B cell (primary cell): Measurements from ENCODE around the gene LMF2. TPM values are rescaled to one million over a fixed set of nuclear protein-coding genes. Genes with fewer than 3 reads are reported as not detected.

Experiments
- ATAC-seq: fragments of 200-7000 bp; cut with Tn5 transposase; one replicate; pipeline ENCODE4 v1.10.0; 2021; ENCODE audit warnings: low read depth, mild to moderate bottlenecking, moderate number of reproducible peaks, moderate library complexity
- CTCF ChIA-PET: fragments of 350-600 bp; sonication (Branson Sonifier 250); formaldehyde crosslinking; loops from one replicate; lab custom pipeline; 2021; ENCODE audit warnings: antibody characterized with exemption, inconsistent platforms; lab: Charles Lee
- POLR2A ChIA-PET: fragments of 350-600 bp; sonication (Branson Sonifier 250); formaldehyde crosslinking; loops from one replicate; lab custom pipeline; 2021; ENCODE audit warnings: antibody characterized with exemption; lab: Charles Lee
- DNase-seq: peaks from one replicate; pipeline ENCODE4 v3.0.0; 2013
- H2AFZ ChIP-seq: 2 replicates; pipeline ENCODE4 v1.6.1; 2012; ENCODE audit warnings: mild to moderate bottlenecking, low read depth, low read length; ENCODE audit not compliant: insufficient read depth, poor library complexity, severe bottlenecking
- H3K27ac ChIP-seq, 2 donors: 1 replicate in 1 of 2; 2 replicates in 1 of 2; pipeline ENCODE4 v1.5.1; 2012 to 2013; ENCODE audit warnings: low read length in 2 of 2, mild to moderate bottlenecking in 2 of 2, moderate library complexity in 1 of 2
- H3K27me3 ChIP-seq, 4 experiments: fragments of 200-600 bp in 1 of 4; sonication (generic) in 1 of 4; replicated peaks in 1 of 4; 1 replicate in 2 of 4; 2 replicates in 2 of 4; pipeline versions ENCODE4 v1.6.1 to v1.7.0; 2013 to 2016; ENCODE audit warnings: low read length in 3 of 4, mild to moderate bottlenecking in 2 of 4, mixed read lengths in 1 of 4, moderate library complexity in 1 of 4; ENCODE audit not compliant: insufficient read depth in 4 of 4, control insufficient read depth in 3 of 4; ENCODE audit errors: control extremely low read depth in 1 of 4
- H3K36me3 ChIP-seq, 2 experiments: replicated peaks in 1 of 2; 1 replicate in 1 of 2; 2 replicates in 1 of 2; pipeline versions ENCODE4 v1.6.1 to v1.7.1; 2013; ENCODE audit warnings: low read length in 1 of 2; ENCODE audit not compliant: insufficient read depth in 2 of 2, control insufficient read depth in 1 of 2; ENCODE audit errors: control extremely low read depth in 1 of 2, extremely low read depth in 1 of 2
- H3K4me1 ChIP-seq, 2 donors: fragments of 200-600 bp in 1 of 2; sonication (generic) in 1 of 2; 1 replicate in 1 of 2; 2 replicates in 1 of 2; pipeline versions ENCODE4 v1.5.1 to v1.6.1; 2013 to 2017; ENCODE audit warnings: low read length in 2 of 2; ENCODE audit not compliant: control insufficient read depth in 2 of 2, insufficient read depth in 2 of 2
- H3K4me2 ChIP-seq: replicated peaks from 2 replicates; pipeline ENCODE3; 2012; ENCODE audit warnings: mild to moderate bottlenecking, low read depth, low read length; ENCODE audit not compliant: poor library complexity, severe bottlenecking
- H3K4me3 ChIP-seq, 5 experiments: fragments of 200-600 bp in 1 of 5; sonication (generic) in 1 of 5; 1 replicate in 3 of 5; 2 replicates in 2 of 5; pipeline versions ENCODE4 v1.5.1 to v1.7.0; 2011 to 2016; ENCODE audit warnings: low read length in 4 of 5, mild to moderate bottlenecking in 4 of 5, low read depth in 2 of 5, control low read depth in 1 of 5, moderate library complexity in 1 of 5; ENCODE audit not compliant: insufficient read depth in 1 of 5; ENCODE audit errors: control extremely low read depth in 1 of 5, extremely low read depth in 1 of 5
- H3K79me2 ChIP-seq: fragments of 200-600 bp; sonication (generic); one replicate; pipeline ENCODE4 v1.6.0; 2016; ENCODE audit warnings: low read length; ENCODE audit not compliant: control insufficient read depth, insufficient read depth
- H3K9ac ChIP-seq: fragments of 200-600 bp; sonication (generic); 2 replicates; pipeline ENCODE4 v1.6.1; 2017; ENCODE audit warnings: mild to moderate bottlenecking, low read length, moderate library complexity
- H3K9me3 ChIP-seq, 3 donors: one replicate each; pipeline versions ENCODE4 v1.6.1 to v1.7.1; 2013; ENCODE audit warnings: low read length in 2 of 3; ENCODE audit not compliant: control insufficient read depth in 2 of 3, insufficient read depth in 1 of 3; ENCODE audit errors: control extremely low read depth in 1 of 3
- H4K20me1 ChIP-seq: 2 replicates; pipeline ENCODE4 v1.6.0; 2012; ENCODE audit warnings: mild to moderate bottlenecking, low read length; ENCODE audit not compliant: insufficient read depth, control insufficient read depth, poor library complexity, severe bottlenecking
- H3K27ac Mint-ChIP-seq: one replicate; pipeline ENCODE4 v1.8.0; 2021; ENCODE audit warnings: mixed read lengths
- H3K27me3 Mint-ChIP-seq: one replicate; pipeline ENCODE4 v1.8.0; 2021; ENCODE audit warnings: mixed read lengths
- H3K4me1 Mint-ChIP-seq: one replicate; pipeline ENCODE4 v1.8.0; 2021; ENCODE audit warnings: mixed read lengths
- H3K4me3 Mint-ChIP-seq: one replicate; pipeline ENCODE4 v1.8.0; 2021; ENCODE audit warnings: mixed read lengths
- H3K9me3 Mint-ChIP-seq: one replicate; pipeline ENCODE4 v1.8.0; 2022; ENCODE audit warnings: mixed read lengths; ENCODE audit not compliant: insufficient read depth
- CTCF ChIP-seq: fragments of 200-600 bp; IDR thresholded peaks from one replicate; pipeline ENCODE4 v1.8.0; 2022; ENCODE audit warnings: antibody characterized with exemption, mild to moderate bottlenecking
- EZH2 ChIP-seq: IDR thresholded peaks from 2 replicates; pipeline ENCODE4 v1.6.1; 2012; ENCODE audit warnings: borderline replicate concordance, low read depth, mild to moderate bottlenecking, moderate library complexity, low read length; ENCODE audit not compliant: insufficient read depth, poor library complexity, severe bottlenecking
- WGBS: methylation state at CpG from one replicate; pipeline ENCODE4 v1.1.5; 2013; ENCODE audit warnings: missing lambda C conversion rate; ENCODE audit not compliant: insufficient coverage; 5-methylcytosine and 5-hydroxymethylcytosine counted together
- intact Hi-C: fragments of 100-400 bp; cut with micrococcal nuclease; formaldehyde crosslinking; loops from one replicate; pipeline ENCODE4 v1.10.0; 2022
- polyA plus RNA-seq: library from polyadenylated mRNA; depleted of rRNA; stranded (reverse); fragments of >200 nt; gene quantifications from 2 replicates; pipeline ENCODE4 v1.2.3, GENCODE V29; 2012
- total RNA-seq, 2 donors: library from RNA; stranded (reverse); fragments of 120-200 nt in 1 of 2; gene quantifications; 1 replicate in 1 of 2; 2 replicates in 1 of 2; pipeline versions ENCODE4 v1.2.3 to v1.2.4, GENCODE V29; 2013 to 2022

Gene LMF2
- total and polyA plus RNA-seq, 2 donors (not counting 1 experiment from before 2014, with no cell fraction given): 128 to 316 TPM

- no peaks in the 10 kb centered on the region for H3K27me3 ChIP-seq
- ChIA-PET POLR2A (interaction anchor here (0.7 to 1.8 kb wide), 5 partner anchors 9 to 38 kb away, joined by 3 to 10 read pairs (median 3); partner anchors contain the start of gene SCO2), CTCF (interaction anchor here (0.8 to 2.2 kb wide), 5 partner anchors 16 to 75 kb away, joined by 3 to 11 read pairs (median 4); partner anchors contain the start of genes SCO2, SYCE3 and TYMP)
- H2AFZ ChIP-seq: peak within 1 kb of the TSS; percentile 49
- intact Hi-C loops: loop anchor here (2.0 kb wide), 3 partner anchors 19 to 75 kb away; partner anchors contain the start of gene NCAPH2
- no peak for ATAC-seq
- H3K9ac ChIP-seq: peak within 1 kb of the TSS; percentile 51
- H3K4me2 ChIP-seq: peak within 1 kb of the TSS; percentile 80
- 72% methylated on average over 10 of the region's 10 CpGs for WGBS
- no peaks in the 10 kb centered on the region for H3K9me3 ChIP-seq
- Mint-ChIP-seq H3K4me1 (peaks cover 45% of the 10 kb centered on the region), H3K27me3 (no peaks in the 10 kb centered on the region), H3K4me3 (peak within 1 kb of the TSS; percentile 54), H3K27ac (peak within 1 kb of the TSS; percentile 90), H3K9me3 (no peaks in the 10 kb centered on the region)
- peaks cover 39 to 62% of the 10 kb centered on the region in 2 donors for H3K4me1 ChIP-seq
- peaks cover 13% of the 10 kb centered on the region for H3K79me2 ChIP-seq
- H3K4me3 ChIP-seq: no peak within 1 kb of the TSS
- H3K36me3 ChIP-seq: no peaks in the 10 kb centered on the region
- peak; percentile 18 for DNase-seq
- TF ChIP-seq EZH2: no peak
- no peak for TF ChIP-seq CTCF
- peak within 1 kb of the TSS; percentile 72 to 75 for H3K27ac ChIP-seq
- no peaks in the 10 kb centered on the region for H4K20me1 ChIP-seq
Measured at GRCh38 chr22:50545522-50546325, 38.2 kb upstream of the LMF2 start, which contains the start of gene KLHDC7B. Gene KLHDC7B (plus strand): TSS chr22:50545899. CDS start chr22:50546244, 345 bp downstream.
